H1 (cell line): ENCODE results near the gene CAMK2A. TPM values are rescaled to one million over a fixed set of nuclear protein-coding genes. Genes with fewer than 3 reads are reported as not detected.

Experiments used
- GTF2F1 ChIP-seq: IDR thresholded peaks from 2 replicates; pipeline ENCODE4 v1.6.1; 2012; ENCODE audit warnings: low read depth, low read length, improper control_type of control experiment, borderline replicate concordance
- polyA plus RNA-seq, 7 experiments: library from polyadenylated mRNA; depleted of rRNA in 3 of 7; stranded (reverse) in 5 of 7; unstranded in 2 of 7; fragments of >200 nt in 5 of 7; fragments of 200-250 nt in 2 of 7; gene quantifications; 1 replicate in 5 of 7; 2 replicates in 1 of 7; 4 replicates in 1 of 7; pipeline versions ENCODE4 v1.2.1 to v1.2.3, GENCODE V29; 2011 to 2013; ENCODE audit warnings: missing spikeins in 2 of 7, mixed read lengths in 2 of 7
- total RNA-seq: library from RNA; stranded (reverse); fragmentation: NEBNext Ultra II Directional; extraction: Animal tissue kit (Norgen Biotek cat#: 25700); gene quantifications from 2 replicates; pipeline ENCODE4 v1.2.1, GENCODE V29; 2021

Gene CAMK2A
- total and polyA plus RNA-seq, 2 of the 8 experiments (the other 6 are each of a cell fraction or from before 2014, with no cell fraction given): 0.20 to 0.28 TPM

- no peak for TF ChIP-seq GTF2F1
- TF ChIP-seq, all 59 proteins: peak for 0
Measured at GRCh38 chr5:150321784-150322183, 32.2 kb upstream of the CAMK2A start (continued).
